NCI-H2029 treated with DMSO at 0.1 percent for 48 hours (cell line): ENCODE results near the gene TMUB1.

ENCODE experiments used
- DNase-seq: peaks from one replicate; lab custom pipeline; 2025; lab: John Stamatoyannopoulos, UW

Gene TMUB1

DNA sequence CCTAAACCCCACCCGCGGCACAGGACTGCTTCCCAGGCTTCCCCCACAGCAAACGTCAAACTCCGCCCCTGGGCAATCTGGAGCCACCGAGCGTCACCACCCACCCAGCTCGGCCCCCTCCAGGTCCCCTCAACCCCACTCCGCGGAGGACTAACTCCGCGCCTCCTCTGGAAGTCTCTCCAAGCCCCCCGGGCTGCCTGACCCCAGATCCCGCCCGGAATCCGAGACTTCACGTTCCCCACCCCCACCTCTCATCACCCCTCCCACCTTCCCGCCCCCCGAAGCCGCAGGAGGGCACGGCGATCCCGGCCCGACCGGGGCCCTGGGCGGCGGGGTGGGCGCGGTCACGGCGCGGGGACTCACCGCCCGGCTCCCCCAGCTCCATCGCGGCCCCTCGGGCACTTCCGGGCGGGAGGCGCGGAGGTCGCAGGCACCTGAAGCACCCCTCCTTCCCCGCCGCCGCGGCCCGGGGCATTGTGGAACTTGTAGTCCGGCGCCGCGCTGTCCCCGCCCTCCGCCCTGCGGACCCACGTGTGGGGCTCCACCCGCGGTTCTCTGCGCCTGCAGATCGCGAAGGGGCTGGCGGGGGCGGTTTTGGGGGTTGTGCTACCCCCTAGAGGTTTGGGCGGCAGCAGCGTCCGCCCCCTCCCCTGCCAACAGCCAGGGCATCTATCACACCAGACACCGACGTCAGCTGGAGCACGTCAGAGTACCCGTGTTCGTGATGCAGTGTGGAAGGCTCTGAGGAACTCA is at the start of gene TMUB1:
TSS of gene TMUB1 (minus strand) at position 423 of the 753 bp plus-strand sequence. CDS start 930 bp downstream, outside the sequence.
- peak; percentile 42 for DNase-seq

DNA sequence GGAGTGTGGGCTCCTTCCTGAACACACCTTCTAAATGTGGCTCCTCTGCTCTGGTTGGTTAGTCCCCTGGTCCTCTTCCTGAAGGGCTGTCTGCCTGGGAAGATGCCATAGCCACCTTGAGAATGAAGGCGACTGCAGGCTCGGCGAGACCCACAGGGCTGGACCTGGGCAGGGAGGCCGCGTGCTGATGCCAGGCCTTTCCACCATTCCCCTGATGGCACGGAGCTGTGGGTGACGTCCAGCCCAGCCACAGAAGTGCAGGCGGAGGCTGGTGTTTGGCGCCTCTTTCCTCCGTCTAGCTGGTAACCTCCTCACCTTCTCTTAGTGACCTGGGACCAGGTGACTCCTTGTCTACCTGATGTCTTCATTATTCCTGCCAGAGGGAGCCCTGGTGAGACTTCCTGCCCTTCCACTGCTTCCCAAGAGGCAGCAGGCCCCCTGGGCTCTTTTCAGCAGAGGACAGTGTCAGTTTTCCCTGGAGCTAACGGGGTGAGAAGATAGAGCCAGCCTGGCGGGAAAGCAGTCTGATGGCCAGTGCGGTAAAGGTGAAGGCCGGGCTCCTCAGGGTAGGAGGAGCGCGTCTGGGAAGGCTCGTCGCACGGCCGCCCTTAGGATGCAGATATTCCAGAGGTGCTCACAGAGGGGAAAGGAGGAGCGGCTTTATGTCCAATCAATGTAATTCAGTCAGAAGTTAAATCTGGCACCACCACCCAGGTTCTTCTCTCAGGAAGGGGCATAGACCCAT is 49.3 kb upstream of the TMUB1 start:
- DNase-seq: no peak

DNA sequence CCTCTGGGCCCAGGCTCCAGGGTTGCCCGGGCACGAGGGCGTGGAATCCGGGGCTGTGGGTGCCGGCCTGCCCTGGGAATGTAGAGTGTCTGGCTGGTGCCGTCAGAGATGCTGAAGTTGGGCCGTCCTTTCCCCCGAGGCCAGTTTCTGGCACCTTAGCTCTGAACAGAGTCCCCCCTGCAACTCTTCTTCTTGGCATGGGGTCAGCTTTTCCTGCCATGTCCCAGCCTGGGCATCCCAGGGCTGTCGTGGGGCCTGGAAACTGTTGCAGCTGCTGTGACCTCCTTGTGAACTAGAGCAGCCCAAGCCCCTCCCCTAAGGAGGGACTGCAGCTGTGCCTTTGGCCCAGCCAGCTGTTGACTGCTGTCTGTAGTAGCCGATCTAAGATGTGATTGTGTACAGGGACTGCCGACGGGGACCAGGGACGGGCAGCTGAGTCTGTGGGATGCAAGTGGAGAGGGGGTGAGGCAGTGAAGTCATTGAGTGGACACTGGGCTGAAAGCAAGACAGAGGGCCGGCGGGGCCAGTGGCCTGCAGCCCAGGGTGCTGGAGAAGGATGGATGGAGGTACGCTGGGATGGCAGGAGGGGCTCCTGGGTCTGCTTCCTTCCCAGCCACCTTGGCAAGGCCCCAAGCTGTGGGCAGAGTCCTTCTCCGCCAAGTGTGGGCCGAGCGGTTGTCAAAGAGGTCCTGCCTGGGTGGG is 48.5 kb upstream of the TMUB1 start:
- no peak for DNase-seq

- DNase-seq: no peak
These were observed 47.9 kb upstream of the TMUB1 start for GRCh38 chr7:151131224-151131591.

DNA sequence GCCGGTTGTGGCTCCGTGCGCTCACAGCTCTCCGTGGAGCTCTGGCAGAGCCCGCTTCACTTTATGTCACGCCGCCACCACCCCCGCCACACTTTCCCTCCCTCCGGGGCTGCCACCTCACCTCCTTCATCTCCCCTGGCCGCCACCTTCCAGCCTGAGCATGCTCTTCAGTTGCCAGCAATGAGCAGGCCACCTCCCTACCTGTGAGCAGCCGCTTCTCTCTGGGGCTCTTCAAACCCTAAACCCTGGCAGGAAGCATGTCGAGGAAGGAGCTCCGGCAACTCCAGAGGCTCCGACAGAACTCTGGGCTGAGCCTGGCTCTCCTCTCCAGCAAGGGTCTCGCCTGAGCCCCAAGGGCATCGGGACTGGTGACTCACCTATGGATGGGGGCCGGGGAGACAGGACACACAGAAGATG is 47.5 kb upstream of the TMUB1 start:
- DNase-seq: no peak

- no peak for DNase-seq
These were observed 46.8 kb upstream of the TMUB1 start for GRCh38 chr7:151129960-151130591.

DNA sequence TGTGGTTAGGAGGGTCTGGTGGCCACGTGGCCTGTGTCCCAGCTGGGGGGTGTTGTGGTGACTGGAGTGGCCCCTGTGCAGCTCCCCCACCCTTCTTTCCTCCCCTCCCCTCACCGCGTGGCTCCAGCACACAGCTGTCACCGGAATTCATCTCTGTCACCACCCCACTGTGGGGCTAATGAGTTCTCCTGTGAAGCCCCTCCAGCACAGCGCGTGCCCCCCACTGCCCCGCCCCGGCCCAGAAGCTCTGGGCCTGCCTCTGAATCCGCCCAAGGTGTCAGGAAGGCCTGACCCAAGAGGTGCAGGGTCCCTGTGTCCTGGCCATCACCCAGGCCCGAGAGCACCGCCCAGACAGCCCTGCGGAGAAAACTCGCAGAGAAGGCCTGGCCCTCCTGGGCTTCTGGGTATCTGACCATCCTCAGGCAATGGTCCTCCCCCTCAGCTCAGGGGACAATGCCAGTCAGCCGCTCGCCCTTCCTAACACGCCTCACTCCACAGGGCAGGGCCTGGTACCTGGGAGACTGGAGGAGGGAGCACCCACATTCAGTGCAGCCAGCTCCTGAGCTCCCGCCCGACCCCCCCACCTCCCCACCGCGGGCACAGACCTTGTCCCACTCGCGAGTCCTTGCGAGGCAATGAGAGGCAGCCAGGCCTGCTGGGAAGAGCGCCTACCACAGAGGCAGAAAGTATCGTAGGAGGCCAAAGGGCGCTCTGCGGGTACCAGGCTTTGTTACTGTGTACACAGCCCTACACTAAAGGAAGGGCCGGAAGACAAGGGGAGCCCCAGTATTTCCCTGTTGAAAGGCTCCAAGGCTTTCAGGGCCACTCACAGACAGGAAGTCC is 46.0 kb upstream of the TMUB1 start:
- DNase-seq: no peak

DNA sequence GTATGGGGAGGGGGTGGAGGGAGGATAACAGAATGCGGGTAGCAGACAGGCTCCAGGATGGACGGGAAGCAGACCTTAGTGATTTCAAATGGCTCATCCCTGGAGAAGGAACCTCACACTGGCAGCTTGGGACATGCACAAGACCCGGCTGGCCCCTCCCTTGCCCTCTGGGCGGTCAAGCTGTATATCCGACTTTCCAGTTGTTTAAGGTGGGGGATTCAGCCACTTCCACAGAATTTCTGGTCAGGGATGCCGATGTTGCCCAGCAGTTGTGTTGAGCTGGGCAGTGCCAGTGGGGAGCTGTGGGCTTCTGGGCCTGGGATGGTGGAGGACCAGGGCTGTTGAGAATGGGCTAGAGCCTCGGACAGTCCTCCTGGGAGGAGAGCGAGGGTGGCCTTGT is 45.4 kb upstream of the TMUB1 start:
- DNase-seq: no peak

DNA sequence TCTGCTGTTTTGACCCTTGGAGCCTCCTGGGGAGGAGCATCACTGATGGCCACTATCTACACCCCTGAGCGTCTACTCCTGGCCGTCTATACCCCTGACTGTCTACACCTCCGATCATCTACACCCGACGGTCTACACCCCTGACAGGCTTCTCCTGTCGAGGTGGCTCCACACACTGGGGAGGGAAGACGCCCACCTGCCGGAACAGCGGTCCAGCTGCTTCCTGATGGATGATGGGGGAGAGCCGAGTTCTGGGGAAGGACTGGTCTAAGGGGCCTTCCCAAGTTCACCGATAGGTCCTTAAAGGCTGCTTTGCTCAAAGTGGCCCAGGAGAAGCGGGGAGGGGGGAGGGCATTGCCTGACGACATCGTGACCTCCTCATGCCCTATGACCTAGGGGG is 44.9 kb upstream of the TMUB1 start:
- DNase-seq: no peak

DNA sequence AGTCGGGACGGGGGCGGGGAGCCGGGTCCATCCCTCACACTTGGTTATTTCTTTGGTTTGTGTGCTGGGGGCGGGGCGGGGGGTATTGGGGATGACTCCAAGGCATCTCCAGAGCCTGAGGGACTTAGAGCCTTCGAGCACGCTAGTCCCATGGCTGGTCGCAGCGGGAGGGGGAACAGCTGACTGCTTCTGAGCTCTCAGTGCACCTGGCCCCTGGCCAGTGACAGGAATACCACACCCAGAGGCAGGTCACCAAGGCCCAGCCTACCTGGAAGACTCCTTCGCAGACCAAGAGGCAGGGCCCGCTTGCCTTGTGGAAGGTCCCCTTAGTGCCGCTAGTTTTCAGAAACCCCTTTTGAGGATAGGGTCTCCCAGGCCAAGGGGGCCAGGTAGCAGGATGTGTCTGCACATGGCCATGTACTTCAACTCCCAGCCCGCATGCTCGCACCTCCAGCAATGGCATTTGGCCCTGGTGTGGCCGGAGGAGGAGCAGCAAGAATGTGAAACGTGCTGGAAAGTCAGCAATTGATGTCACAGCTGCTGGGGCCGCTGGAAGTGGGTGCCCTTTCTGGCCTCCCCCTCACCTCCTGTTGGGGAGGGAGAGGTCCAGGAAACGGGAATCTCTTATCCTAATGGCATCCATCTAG is 43.3 kb upstream of the TMUB1 start:
- DNase-seq: no peak

GRCh38 chr7:151125846-151126481 is 42.7 kb upstream of the TMUB1 start:
- DNase-seq: no peak

- DNase-seq: no peak
These were observed 42.2 kb upstream of the TMUB1 start for GRCh38 chr7:151125470-151125845.

DNA sequence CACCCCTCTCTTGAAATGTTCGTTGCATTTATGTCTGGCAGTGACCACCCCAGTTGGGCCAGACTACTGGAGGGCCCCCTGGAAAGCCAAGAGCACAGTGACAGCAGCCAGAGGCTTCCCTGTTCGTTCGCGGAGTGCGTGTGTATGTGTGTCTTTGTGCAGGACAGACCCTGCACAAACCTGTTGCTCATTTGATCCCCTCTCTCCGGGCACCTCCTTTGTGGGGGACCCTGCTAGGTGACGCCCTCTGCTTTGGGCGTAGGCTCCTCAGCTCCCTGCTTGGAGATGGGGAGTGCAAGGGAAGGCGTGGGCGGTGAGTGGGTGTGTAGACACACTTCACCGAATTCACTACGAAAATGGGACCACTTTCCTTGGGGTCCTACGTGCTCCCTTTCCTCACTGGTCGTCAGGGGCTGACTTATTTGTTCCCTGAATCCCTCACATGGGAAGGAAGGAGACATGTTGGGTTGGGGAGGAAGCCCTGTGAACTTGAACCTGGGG is 41.7 kb upstream of the TMUB1 start:
- DNase-seq: no peak

DNA sequence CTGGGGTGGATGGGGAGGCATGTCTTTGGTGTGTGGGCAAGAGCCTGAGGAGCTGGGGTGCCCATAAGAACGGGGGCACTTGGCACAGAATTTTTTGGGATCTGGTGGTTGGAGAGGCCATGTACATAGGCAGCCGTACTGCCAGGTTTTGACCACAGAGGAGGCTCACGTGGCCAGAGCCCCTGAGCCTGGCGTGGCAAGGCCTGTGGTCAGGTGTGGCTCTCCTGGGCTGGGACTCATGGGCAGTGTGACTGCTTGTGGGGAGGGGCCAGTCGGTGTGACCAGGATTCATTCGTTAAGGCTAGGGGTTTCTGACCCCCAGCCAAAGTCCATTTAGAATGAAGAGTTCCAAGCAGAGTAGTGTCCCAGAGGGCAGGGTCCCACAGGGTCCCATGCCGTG is 41.2 kb upstream of the TMUB1 start:
- DNase-seq: no peak

- DNase-seq: peak; percentile 78
These were observed 40.6 kb upstream of the TMUB1 start for GRCh38 chr7:151123822-151124464.

DNA sequence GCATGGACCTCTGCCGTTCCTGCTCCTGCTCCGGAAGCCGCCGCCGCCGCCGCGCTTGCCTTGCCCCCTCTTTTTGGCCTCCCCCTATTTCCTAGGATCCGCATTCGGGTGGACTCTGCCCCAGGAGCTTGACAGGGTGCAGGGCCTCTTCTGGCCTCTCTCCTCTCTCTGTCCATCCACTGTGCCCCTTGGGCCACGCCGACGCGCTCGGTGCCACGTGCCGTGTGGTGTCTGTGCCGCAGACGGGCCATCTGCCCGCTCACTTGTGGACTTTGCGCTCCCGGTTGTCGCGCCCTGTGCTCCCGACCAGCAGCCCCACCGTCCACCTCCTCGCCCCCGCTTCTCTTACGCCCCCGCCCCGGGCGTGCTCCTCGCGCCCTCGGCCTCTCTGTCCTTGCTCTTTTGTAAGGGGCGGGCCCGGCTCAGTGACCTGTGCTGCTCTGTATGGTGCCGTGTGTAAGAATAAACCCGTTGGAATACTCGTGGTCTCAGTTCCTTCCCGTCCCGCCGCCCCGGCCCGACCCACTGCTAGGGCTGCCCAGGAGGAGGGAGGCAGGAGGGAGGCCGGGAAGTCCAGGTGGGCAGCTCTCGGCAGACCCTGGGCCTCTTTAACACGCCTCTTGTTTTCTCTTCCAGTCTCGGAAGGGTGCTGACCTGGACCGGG is 40.0 kb upstream of the TMUB1 start:
- no peak for DNase-seq

GRCh38 chr7:151122796-151123157 is 39.5 kb upstream of the TMUB1 start:
- no peak for DNase-seq

DNA sequence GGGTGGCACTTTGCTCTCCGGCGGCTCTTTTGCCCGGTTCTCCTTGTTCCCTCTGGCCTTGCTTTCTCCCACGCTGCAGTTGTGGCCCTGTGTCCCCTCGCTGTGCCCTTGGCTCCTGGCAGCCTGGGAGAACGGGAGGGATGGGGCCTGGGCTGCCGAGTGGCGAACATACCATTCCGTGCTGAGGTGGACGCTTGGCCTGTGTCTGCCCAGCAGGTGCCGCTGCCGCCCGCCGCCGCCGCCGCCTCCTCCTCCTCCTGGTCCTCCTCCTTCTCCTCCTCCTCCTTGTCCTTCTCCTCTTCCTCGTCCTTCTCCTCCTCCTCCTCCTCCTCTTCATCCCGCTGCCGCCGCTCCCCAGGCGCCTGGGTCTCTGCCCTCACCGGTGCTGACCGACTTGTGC is 39.0 kb upstream of the TMUB1 start:
- no peak for DNase-seq

DNA sequence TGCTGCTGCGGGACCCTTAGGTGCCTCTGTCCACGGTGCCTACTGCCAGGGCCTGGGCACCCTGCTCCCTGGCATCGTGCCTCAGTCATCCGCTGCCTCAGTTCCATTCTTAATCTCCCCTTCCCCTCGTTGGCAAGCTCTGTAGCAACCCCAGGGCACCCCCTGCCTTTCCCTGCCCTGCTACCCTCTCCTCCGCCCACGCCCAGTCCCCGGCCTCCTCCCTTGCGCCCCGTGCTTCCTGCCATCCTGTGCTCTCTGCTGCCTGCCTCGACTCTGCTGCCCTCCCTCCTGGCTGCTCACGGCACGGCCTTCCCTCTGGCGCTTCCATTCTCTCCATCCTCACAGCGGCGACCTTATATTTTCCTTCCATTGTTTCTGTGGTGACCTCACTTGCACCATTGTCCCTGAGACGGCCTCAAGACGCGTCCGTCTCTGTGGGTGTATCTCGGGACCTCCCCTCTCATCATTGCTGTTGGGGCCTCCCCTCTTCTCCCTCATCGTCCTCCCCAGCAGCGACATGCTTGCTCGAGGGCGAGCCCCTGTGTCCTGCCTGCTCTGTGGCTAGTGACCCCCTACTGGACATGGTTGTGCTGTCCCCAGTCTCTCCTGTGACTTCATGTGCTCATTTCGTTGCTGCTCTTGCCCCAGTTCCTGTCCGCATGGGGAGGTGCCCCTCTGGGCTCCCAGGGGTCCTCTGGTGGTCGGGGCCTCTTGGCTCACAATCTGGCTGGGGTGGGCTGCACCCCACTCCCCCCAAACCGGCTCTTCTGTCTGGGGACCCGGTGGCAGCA is 38.3 kb upstream of the TMUB1 start:
- no peak for DNase-seq
